Eye (tissue), 1 donor: ENCODE measurements around the gene CAMK1D.
"Not testable (repeated sequence)": the region's sequence is repeated elsewhere in the genome, so short reads cannot be mapped to it uniquely, and the experiment has no call there.

ENCODE experiments used
- DNase-seq: peaks from one replicate; pipeline ENCODE4 v3.0.0-alpha.2; 2015

Gene CAMK1D

GRCh38 chr10:12806228-12807095 is 457.1 kb downstream of the CAMK1D start:
- no peak for DNase-seq

GRCh38 chr10:12807096-12807755 is 457.9 kb downstream of the CAMK1D start:
- DNase-seq: no peak

GRCh38 chr10:12808014-12808613 is 458.8 kb downstream of the CAMK1D start:
- DNase-seq: no peak

GRCh38 chr10:12810046-12810445 is 460.7 kb downstream of the CAMK1D start:
- not testable (repeated sequence) for DNase-seq

GRCh38 chr10:12811826-12812225 is 462.5 kb downstream of the CAMK1D start:
- no peak for DNase-seq

GRCh38 chr10:12812571-12812970 is 463.2 kb downstream of the CAMK1D start:
- no peak for DNase-seq

GRCh38 chr10:12814166-12814565 is 464.8 kb downstream of the CAMK1D start:
- DNase-seq: no peak

- no peak for DNase-seq
Observed at GRCh38 chr10:12819071-12819470, 469.7 kb downstream of the CAMK1D start.

GRCh38 chr10:12819656-12820055 is 470.3 kb downstream of the CAMK1D start:
- DNase-seq: no peak

- DNase-seq: no peak
Observed at GRCh38 chr10:12822126-12822892, 473.0 kb downstream of the CAMK1D start.

- DNase-seq: no peak
Observed at GRCh38 chr10:12822893-12823170, 473.5 kb downstream of the CAMK1D start.

- DNase-seq: no peak
Observed at GRCh38 chr10:12823328-12823727, 474.0 kb downstream of the CAMK1D start.

- DNase-seq: no peak
Observed at GRCh38 chr10:12825260-12825849, 476.0 kb downstream of the CAMK1D start.

GRCh38 chr10:12826800-12827372 is 477.5 kb downstream of the CAMK1D start:
- no peak for DNase-seq

- DNase-seq: no peak
Observed at GRCh38 chr10:12828736-12829135, 479.4 kb downstream of the CAMK1D start.

- no peak for DNase-seq
Observed at GRCh38 chr10:12829831-12830390, 480.6 kb downstream of the CAMK1D start.

GRCh38 chr10:12832096-12832495 is 482.7 kb downstream of the CAMK1D start:
- DNase-seq: no peak

GRCh38 chr10:12833451-12833850 is 484.1 kb downstream of the CAMK1D start:
- DNase-seq: no peak

GRCh38 chr10:12834116-12834665 is 484.8 kb downstream of the CAMK1D start:
- no peak for DNase-seq

- no peak for DNase-seq
Observed at GRCh38 chr10:12834721-12835120, 485.4 kb downstream of the CAMK1D start.

GRCh38 chr10:12835709-12836108 is 486.4 kb downstream of the CAMK1D start:
- DNase-seq: no peak

GRCh38 chr10:12838366-12838765 is 489.0 kb downstream of the CAMK1D start:
- DNase-seq: no peak
